WTC11 (cell line): ENCODE measurements around the gene KPNB1. TPM values are rescaled to one million over a fixed set of nuclear protein-coding genes. Genes with fewer than 3 reads are reported as not detected.

ENCODE experiments used
- ATAC-seq: fragments of 200-7000 bp; cut with Tn5 transposase; 2 replicates; pipeline ENCODE4 v1.10.0; 2021; ENCODE audit warnings: mild to moderate bottlenecking, moderate library complexity
- CTCF ChIA-PET: fragments of 300-600 bp; sonication (Branson Sonifier 250); formaldehyde crosslinking; loops from one replicate; lab custom pipeline; 2021; ENCODE audit warnings: antibody characterized with exemption; lab: Charles Lee
- POLR2A ChIA-PET: fragments of 350-600 bp; sonication (Branson Sonifier 250); formaldehyde crosslinking; loops from one replicate; lab custom pipeline; 2021; ENCODE audit warnings: antibody characterized with exemption; lab: Charles Lee
- DNase-seq: peaks from one replicate; pipeline ENCODE4 v3.0.0; 2021; ENCODE audit warnings: low spot score
- H3K27ac Mint-ChIP-seq: 2 replicates; pipeline ENCODE4 v1.8.0; 2021; ENCODE audit warnings: mixed read lengths
- H3K27me3 Mint-ChIP-seq: 2 replicates; pipeline ENCODE4 v1.8.0; 2021; ENCODE audit warnings: low read depth, mild to moderate bottlenecking, moderate library complexity, mixed read lengths
- H3K36me3 Mint-ChIP-seq: 2 replicates; pipeline ENCODE4 v1.8.0; 2021; ENCODE audit warnings: mixed read lengths
- H3K4me1 Mint-ChIP-seq: 2 replicates; pipeline ENCODE4 v1.8.0; 2022; ENCODE audit warnings: mixed read lengths
- H3K4me3 Mint-ChIP-seq: 2 replicates; pipeline ENCODE4 v1.8.0; 2021; ENCODE audit warnings: mild to moderate bottlenecking, moderate library complexity, mixed read lengths
- H3K9me3 Mint-ChIP-seq: 2 replicates; pipeline ENCODE4 v1.8.0; 2021; ENCODE audit warnings: mixed read lengths
- CREM ChIP-seq: sonication (generic); formaldehyde crosslinking; IDR thresholded peaks from 2 replicates; pipeline ENCODE4 v1.8.1; 2022; ENCODE audit warnings: mild to moderate bottlenecking, missing genetic modification reagents, moderate library complexity
- ESRRA ChIP-seq: sonication (generic); formaldehyde crosslinking; IDR thresholded peaks from 2 replicates; pipeline ENCODE4 v1.8.1; 2022; ENCODE audit warnings: mild to moderate bottlenecking, missing genetic modification reagents, borderline replicate concordance
- FOXK1 ChIP-seq: sonication (generic); formaldehyde crosslinking; IDR thresholded peaks from 2 replicates; pipeline ENCODE4 v1.8.0; 2022; ENCODE audit warnings: mild to moderate bottlenecking, moderate library complexity, missing genetic modification reagents
- JAZF1 ChIP-seq: fragments of 250-450 bp; sonication (Bioruptor Pico); IDR thresholded peaks from 2 replicates; pipeline ENCODE4 v1.9.0; 2021; ENCODE audit warnings: moderate library complexity, mild to moderate bottlenecking, inconsistent platforms
- KAT7 ChIP-seq: sonication (generic); formaldehyde crosslinking; IDR thresholded peaks from 2 replicates; pipeline ENCODE4 v1.8.1; 2023; ENCODE audit warnings: missing genetic modification reagents, mild to moderate bottlenecking, borderline replicate concordance
- NFYB ChIP-seq: sonication (generic); formaldehyde crosslinking; conservative IDR thresholded peaks from 2 replicates; pipeline ENCODE4 v1.8.0; 2022; ENCODE audit warnings: low read depth, missing genetic modification reagents
- TEAD1 ChIP-seq: sonication (generic); formaldehyde crosslinking; IDR thresholded peaks from 2 replicates; pipeline ENCODE4 v1.8.0; 2022; ENCODE audit warnings: mild to moderate bottlenecking, missing genetic modification reagents
- TEAD4 ChIP-seq: sonication (generic); formaldehyde crosslinking; IDR thresholded peaks from 2 replicates; pipeline ENCODE4 v1.8.0; 2022; ENCODE audit warnings: mild to moderate bottlenecking, missing genetic modification reagents
- ZBTB21 ChIP-seq: sonication (generic); formaldehyde crosslinking; IDR thresholded peaks from 2 replicates; pipeline ENCODE4 v1.8.1; 2023; ENCODE audit warnings: mild to moderate bottlenecking, missing genetic modification reagents, borderline replicate concordance
- total RNA-seq: library from RNA; stranded (reverse); gene quantifications from 3 replicates; pipeline ENCODE4 v1.2.3, GENCODE V29; 2021
- TF ChIP-seq, protein P1 (sequence below): sonication (generic); formaldehyde crosslinking; IDR thresholded peaks from 2 replicates; pipeline ENCODE4 v1.8.1; 2023; ENCODE audit warnings: mild to moderate bottlenecking, missing genetic modification reagents, moderate library complexity
- TF ChIP-seq, protein P2 (sequence below): sonication (generic); formaldehyde crosslinking; IDR thresholded peaks from 2 replicates; pipeline ENCODE4 v1.8.1; 2023; ENCODE audit warnings: mild to moderate bottlenecking, missing genetic modification reagents
- TF ChIP-seq, protein P3 (sequence below): sonication (generic); formaldehyde crosslinking; IDR thresholded peaks from 2 replicates; pipeline ENCODE4 v1.8.0; 2022; ENCODE audit warnings: missing genetic modification reagents
- TF ChIP-seq, protein P4 (sequence below): sonication (generic); formaldehyde crosslinking; IDR thresholded peaks from 2 replicates; pipeline ENCODE4 v1.8.1; 2023; ENCODE audit warnings: mild to moderate bottlenecking, moderate library complexity, missing genetic modification reagents
- TF ChIP-seq, protein P5 (sequence below): sonication (generic); formaldehyde crosslinking; IDR thresholded peaks from 2 replicates; pipeline ENCODE4 v1.8.0; 2022; ENCODE audit warnings: mild to moderate bottlenecking, missing genetic modification reagents
- TF ChIP-seq, protein P6 (sequence below): sonication (generic); formaldehyde crosslinking; IDR thresholded peaks from 2 replicates; pipeline ENCODE4 v1.8.1; 2022; ENCODE audit warnings: mild to moderate bottlenecking, moderate library complexity, missing genetic modification reagents
- TF ChIP-seq, protein P7 (sequence below): sonication (generic); formaldehyde crosslinking; IDR thresholded peaks from 2 replicates; pipeline ENCODE4 v1.8.1; 2023; ENCODE audit warnings: mild to moderate bottlenecking, missing genetic modification reagents, borderline replicate concordance
- TF ChIP-seq, protein P8 (sequence below): sonication (generic); formaldehyde crosslinking; IDR thresholded peaks from 2 replicates; pipeline ENCODE4 v1.8.0; 2022; ENCODE audit warnings: mild to moderate bottlenecking, missing genetic modification reagents

The KPNB1 gene
- total RNA-seq, 1 experiment from 2014 or later, result 506 TPM

DNA sequence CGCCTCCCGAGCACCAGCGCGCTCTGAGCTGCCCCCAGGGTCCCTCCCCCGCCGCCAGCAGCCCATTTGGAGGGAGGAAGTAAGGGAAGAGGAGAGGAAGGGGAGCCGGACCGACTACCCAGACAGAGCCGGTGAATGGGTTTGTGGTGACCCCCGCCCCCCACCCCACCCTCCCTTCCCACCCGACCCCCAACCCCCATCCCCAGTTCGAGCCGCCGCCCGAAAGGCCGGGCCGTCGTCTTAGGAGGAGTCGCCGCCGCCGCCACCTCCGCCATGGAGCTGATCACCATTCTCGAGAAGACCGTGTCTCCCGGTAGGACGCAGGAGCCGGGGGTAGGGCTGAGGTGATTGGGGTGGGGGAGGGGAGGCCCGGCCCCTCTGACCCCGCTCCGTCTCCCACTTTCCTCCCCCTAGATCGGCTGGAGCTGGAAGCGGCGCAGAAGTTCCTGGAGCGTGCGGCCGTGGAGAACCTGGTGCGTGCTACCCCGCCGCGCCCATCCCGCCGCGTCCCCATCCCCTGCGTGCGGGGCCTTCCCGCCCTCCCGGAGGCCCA, 329 bp downstream of the KPNB1 start (continued):
- TF ChIP-seq, protein P1, sequence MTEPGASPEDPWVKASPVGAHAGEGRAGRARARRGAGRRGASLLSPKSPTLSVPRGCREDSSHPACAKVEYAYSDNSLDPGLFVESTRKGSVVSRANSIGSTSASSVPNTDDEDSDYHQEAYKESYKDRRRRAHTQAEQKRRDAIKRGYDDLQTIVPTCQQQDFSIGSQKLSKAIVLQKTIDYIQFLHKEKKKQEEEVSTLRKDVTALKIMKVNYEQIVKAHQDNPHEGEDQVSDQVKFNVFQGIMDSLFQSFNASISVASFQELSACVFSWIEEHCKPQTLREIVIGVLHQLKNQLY (CRISPR knock-in tag), result no peak
- TF ChIP-seq, protein P2, sequence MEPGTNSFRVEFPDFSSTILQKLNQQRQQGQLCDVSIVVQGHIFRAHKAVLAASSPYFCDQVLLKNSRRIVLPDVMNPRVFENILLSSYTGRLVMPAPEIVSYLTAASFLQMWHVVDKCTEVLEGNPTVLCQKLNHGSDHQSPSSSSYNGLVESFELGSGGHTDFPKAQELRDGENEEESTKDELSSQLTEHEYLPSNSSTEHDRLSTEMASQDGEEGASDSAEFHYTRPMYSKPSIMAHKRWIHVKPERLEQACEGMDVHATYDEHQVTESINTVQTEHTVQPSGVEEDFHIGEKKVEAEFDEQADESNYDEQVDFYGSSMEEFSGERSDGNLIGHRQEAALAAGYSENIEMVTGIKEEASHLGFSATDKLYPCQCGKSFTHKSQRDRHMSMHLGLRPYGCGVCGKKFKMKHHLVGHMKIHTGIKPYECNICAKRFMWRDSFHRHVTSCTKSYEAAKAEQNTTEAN (CRISPR knock-in tag), result peak; percentile 2; the same call in 1 of the 2 replicates
- TF ChIP-seq TEAD4 (CRISPR knock-in tag), result no peak

DNA sequence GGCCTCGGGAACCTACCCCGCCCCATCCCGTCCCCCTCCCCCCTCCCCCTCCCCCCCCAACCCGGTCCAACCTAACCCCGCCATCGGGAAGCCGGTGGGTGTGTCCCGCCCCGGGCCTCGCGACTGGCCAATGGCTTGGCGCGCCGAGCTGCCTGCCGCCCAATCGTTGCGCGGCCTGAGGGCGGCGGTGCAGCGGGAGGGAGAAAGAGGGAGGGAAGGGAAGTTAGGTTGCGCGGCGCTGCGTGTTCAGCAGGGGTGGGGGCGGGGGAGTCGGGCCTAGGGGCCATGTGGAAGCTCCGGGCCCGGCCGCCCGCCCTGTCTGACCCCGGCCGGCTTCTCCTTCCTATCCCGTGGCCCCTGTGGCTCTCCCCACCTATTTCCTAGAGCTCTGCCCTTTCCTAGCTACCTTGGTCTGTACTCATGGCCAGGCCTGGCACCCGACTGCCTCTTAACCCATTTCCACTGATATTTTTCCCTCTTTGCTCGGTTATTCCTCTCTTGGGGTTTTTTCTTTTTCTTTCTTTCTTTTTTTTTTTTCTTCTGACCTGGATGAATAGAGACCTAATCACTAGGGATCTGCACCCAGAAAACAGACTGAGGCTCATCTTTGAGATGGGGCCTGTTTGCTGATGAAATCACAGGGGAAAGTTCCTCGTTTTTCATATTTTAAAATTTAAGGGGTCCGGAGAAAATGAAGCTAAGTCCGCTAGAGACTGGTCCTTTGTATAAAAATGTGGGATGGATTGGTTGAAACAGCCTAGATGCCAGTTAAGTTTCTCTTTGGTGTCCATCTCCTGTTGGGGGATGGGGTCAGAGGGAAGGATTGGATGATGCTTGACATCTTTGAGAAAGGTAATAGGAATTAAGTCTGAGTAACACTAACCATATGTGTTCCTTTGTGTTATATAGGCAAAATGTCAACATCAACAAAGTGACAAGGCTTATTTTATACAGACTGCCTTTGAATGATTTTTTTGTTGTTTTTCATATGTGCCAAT, 1.1 kb downstream of the KPNB1 start:
- H3K4me1 Mint-ChIP-seq, result peaks cover 28% of the 10 kb centered on the region
- DNase-seq, result peak; percentile 97
- peaks cover 46% of the 10 kb centered on the region for H3K36me3 Mint-ChIP-seq
- no peaks in the 10 kb centered on the region for H3K9me3 Mint-ChIP-seq
- POLR2A ChIA-PET, result interaction anchor here (0.6 to 2.4 kb wide), 8 partner anchors 12 to 244 kb away, joined by 3 to 15 read pairs (median 3); partner anchors contain the start of genes SCRN2 and TBKBP1
- CTCF ChIA-PET, result interaction anchor here (0.5 to 2.1 kb wide), 9 partner anchors 13 to 404 kb away, joined by 3 to 12 read pairs (median 4); partner anchors contain the start of gene TBKBP1
- H3K27me3 Mint-ChIP-seq, result no peaks in the 10 kb centered on the region; the same call in 1 of the 2 replicates
- peak; percentile 46 for ATAC-seq
- H3K4me3 Mint-ChIP-seq, result peak overlapping the region; percentile 91
- H3K27ac Mint-ChIP-seq, result peak overlapping the region; percentile 86; the same call in 1 of the 2 replicates
- TF ChIP-seq, protein P3, sequence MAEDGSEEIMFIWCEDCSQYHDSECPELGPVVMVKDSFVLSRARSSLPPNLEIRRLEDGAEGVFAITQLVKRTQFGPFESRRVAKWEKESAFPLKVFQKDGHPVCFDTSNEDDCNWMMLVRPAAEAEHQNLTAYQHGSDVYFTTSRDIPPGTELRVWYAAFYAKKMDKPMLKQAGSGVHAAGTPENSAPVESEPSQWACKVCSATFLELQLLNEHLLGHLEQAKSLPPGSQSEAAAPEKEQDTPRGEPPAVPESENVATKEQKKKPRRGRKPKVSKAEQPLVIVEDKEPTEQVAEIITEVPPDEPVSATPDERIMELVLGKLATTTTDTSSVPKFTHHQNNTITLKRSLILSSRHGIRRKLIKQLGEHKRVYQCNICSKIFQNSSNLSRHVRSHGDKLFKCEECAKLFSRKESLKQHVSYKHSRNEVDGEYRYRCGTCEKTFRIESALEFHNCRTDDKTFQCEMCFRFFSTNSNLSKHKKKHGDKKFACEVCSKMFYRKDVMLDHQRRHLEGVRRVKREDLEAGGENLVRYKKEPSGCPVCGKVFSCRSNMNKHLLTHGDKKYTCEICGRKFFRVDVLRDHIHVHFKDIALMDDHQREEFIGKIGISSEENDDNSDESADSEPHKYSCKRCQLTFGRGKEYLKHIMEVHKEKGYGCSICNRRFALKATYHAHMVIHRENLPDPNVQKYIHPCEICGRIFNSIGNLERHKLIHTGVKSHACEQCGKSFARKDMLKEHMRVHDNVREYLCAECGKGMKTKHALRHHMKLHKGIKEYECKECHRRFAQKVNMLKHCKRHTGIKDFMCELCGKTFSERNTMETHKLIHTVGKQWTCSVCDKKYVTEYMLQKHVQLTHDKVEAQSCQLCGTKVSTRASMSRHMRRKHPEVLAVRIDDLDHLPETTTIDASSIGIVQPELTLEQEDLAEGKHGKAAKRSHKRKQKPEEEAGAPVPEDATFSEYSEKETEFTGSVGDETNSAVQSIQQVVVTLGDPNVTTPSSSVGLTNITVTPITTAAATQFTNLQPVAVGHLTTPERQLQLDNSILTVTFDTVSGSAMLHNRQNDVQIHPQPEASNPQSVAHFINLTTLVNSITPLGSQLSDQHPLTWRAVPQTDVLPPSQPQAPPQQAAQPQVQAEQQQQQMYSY, result no peak; the same call in 1 of the 2 replicates
- TF ChIP-seq JAZF1 (CRISPR knock-in tag), result no peak
- TF ChIP-seq CREM (CRISPR knock-in tag), result no peak
- TF ChIP-seq, protein P4, sequence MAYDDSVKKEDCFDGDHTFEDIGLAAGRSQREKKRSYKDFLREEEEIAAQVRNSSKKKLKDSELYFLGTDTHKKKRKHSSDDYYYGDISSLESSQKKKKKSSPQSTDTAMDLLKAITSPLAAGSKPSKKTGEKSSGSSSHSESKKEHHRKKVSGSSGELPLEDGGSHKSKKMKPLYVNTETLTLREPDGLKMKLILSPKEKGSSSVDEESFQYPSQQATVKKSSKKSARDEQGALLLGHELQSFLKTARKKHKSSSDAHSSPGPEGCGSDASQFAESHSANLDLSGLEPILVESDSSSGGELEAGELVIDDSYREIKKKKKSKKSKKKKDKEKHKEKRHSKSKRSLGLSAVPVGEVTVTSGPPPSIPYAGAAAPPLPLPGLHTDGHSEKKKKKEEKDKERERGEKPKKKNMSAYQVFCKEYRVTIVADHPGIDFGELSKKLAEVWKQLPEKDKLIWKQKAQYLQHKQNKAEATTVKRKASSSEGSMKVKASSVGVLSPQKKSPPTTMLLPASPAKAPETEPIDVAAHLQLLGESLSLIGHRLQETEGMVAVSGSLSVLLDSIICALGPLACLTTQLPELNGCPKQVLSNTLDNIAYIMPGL (CRISPR knock-in tag), result 0 out of 2 replicates have a peak, but pooled peaks have one; percentile 15
- no peak for TF ChIP-seq KAT7 (CRISPR knock-in tag)
- TF ChIP-seq FOXK1 (CRISPR knock-in tag), result peak; percentile 12; the same call in 1 of the 2 replicates
- TF ChIP-seq, protein P5, sequence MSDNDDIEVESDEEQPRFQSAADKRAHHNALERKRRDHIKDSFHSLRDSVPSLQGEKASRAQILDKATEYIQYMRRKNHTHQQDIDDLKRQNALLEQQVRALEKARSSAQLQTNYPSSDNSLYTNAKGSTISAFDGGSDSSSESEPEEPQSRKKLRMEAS (CRISPR knock-in tag), result peak; percentile 83
- TF ChIP-seq, protein P6, sequence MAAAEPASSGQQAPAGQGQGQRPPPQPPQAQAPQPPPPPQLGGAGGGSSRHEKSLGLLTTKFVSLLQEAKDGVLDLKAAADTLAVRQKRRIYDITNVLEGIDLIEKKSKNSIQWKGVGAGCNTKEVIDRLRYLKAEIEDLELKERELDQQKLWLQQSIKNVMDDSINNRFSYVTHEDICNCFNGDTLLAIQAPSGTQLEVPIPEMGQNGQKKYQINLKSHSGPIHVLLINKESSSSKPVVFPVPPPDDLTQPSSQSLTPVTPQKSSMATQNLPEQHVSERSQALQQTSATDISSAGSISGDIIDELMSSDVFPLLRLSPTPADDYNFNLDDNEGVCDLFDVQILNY (CRISPR knock-in tag), result 0 out of 2 replicates have a peak, but pooled peaks have one; percentile 55
- TF ChIP-seq ESRRA (CRISPR knock-in tag), result no peak
- TF ChIP-seq ZBTB21 (CRISPR knock-in tag), result no peak
- TF ChIP-seq, protein P7, sequence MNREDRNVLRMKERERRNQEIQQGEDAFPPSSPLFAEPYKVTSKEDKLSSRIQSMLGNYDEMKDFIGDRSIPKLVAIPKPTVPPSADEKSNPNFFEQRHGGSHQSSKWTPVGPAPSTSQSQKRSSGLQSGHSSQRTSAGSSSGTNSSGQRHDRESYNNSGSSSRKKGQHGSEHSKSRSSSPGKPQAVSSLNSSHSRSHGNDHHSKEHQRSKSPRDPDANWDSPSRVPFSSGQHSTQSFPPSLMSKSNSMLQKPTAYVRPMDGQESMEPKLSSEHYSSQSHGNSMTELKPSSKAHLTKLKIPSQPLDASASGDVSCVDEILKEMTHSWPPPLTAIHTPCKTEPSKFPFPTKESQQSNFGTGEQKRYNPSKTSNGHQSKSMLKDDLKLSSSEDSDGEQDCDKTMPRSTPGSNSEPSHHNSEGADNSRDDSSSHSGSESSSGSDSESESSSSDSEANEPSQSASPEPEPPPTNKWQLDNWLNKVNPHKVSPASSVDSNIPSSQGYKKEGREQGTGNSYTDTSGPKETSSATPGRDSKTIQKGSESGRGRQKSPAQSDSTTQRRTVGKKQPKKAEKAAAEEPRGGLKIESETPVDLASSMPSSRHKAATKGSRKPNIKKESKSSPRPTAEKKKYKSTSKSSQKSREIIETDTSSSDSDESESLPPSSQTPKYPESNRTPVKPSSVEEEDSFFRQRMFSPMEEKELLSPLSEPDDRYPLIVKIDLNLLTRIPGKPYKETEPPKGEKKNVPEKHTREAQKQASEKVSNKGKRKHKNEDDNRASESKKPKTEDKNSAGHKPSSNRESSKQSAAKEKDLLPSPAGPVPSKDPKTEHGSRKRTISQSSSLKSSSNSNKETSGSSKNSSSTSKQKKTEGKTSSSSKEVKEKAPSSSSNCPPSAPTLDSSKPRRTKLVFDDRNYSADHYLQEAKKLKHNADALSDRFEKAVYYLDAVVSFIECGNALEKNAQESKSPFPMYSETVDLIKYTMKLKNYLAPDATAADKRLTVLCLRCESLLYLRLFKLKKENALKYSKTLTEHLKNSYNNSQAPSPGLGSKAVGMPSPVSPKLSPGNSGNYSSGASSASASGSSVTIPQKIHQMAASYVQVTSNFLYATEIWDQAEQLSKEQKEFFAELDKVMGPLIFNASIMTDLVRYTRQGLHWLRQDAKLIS (CRISPR knock-in tag), result no peak
- TF ChIP-seq TEAD1, result peak; percentile 55; the same call in 1 of the 2 replicates
- TF ChIP-seq, protein P8, sequence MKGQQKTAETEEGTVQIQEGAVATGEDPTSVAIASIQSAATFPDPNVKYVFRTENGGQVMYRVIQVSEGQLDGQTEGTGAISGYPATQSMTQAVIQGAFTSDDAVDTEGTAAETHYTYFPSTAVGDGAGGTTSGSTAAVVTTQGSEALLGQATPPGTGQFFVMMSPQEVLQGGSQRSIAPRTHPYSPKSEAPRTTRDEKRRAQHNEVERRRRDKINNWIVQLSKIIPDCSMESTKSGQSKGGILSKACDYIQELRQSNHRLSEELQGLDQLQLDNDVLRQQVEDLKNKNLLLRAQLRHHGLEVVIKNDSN, result 0 out of 2 replicates have a peak, but pooled peaks have one; percentile 19
- peak; percentile 87 for TF ChIP-seq NFYB (CRISPR knock-in tag)
